ENCODE data around the gene KRT75.

DNA sequence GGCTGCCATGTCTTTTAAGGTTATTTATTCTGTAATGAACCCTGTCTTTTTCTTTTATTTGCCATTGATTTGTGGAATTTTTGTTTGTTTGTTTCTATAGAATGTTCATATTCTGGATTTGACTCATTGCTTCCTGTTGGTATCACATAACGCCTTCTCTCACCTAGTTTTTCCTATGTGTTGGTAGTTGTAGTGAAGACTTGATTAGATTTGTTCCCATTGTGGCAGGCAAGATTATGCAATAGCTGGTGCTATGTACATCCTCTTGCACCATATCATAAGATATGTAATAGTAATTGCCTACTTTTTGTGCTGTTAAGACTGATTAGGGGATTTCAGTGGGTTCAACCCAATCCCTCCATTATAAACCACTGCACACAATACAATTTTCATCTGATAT is 21.6 kb upstream of the KRT75 start:
- TF ChIP-seq, protein P1, sequence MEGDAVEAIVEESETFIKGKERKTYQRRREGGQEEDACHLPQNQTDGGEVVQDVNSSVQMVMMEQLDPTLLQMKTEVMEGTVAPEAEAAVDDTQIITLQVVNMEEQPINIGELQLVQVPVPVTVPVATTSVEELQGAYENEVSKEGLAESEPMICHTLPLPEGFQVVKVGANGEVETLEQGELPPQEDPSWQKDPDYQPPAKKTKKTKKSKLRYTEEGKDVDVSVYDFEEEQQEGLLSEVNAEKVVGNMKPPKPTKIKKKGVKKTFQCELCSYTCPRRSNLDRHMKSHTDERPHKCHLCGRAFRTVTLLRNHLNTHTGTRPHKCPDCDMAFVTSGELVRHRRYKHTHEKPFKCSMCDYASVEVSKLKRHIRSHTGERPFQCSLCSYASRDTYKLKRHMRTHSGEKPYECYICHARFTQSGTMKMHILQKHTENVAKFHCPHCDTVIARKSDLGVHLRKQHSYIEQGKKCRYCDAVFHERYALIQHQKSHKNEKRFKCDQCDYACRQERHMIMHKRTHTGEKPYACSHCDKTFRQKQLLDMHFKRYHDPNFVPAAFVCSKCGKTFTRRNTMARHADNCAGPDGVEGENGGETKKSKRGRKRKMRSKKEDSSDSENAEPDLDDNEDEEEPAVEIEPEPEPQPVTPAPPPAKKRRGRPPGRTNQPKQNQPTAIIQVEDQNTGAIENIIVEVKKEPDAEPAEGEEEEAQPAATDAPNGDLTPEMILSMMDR (conservative IDR thresholded peaks at IDR 0.05): no peak
- no peak for TF ChIP-seq ZFX (IDR thresholded peaks at IDR 0.05)
